HEK293 (cell line): Measurements from ENCODE around the gene ACOT7.
"Not testable (repeated sequence)": the region's sequence is repeated elsewhere in the genome, so short reads cannot be mapped to it uniquely, and the experiment has no call there.

Experiments used
- CTCF ChIA-PET: fragments of 350-600 bp; formaldehyde crosslinking; extraction: SDS; loops from one replicate; lab custom pipeline; 2021; ENCODE audit warnings: antibody characterized with exemption; lab: Yijun Ruan, JAX
- POLR2A ChIA-PET: fragments of 300-600 bp; formaldehyde crosslinking; extraction: SDS; loops from one replicate; lab custom pipeline; 2020; ENCODE audit warnings: antibody characterized with exemption, inconsistent platforms; lab: Yijun Ruan, JAX
- H3K27ac ChIP-seq: fragments of 200-500 bp; sonication (Bioruptor generic); 2 replicates; pipeline ENCODE4 v1.5.1; 2014; ENCODE audit warnings: low read depth, low read length, control low read depth, inconsistent platforms; ENCODE audit errors: extremely low read depth
- H3K36me3 ChIP-seq, 2 experiments: fragments of 200-500 bp in 1 of 2; sonication (Bioruptor generic) in 1 of 2; 1 replicate in 1 of 2; 2 replicates in 1 of 2; pipeline ENCODE4 v1.5.1; 2014 to 2017; ENCODE audit warnings: inconsistent platforms in 2 of 2, low read length in 2 of 2; ENCODE audit not compliant: control insufficient read depth in 2 of 2, insufficient read depth in 1 of 2
- H3K4me1 ChIP-seq: fragments of 200-500 bp; sonication (Bioruptor generic); 2 replicates; pipeline ENCODE4 v1.5.1; 2014; ENCODE audit warnings: mild to moderate bottlenecking, low read length, inconsistent platforms; ENCODE audit not compliant: control insufficient read depth, insufficient read depth
- H3K4me3 ChIP-seq: 2 replicates; pipeline ENCODE4 v1.5.1; 2011; ENCODE audit warnings: low read depth, mild to moderate bottlenecking, control low read depth, low read length, moderate library complexity
- H3K9me3 ChIP-seq: fragments of 200-500 bp; sonication (Bioruptor generic); 2 replicates; pipeline ENCODE4 v1.5.1; 2014; ENCODE audit warnings: low read depth, low read length, inconsistent platforms; ENCODE audit not compliant: control insufficient read depth, insufficient read depth
- EGR2 ChIP-seq: fragments of 450-650 bp; formaldehyde crosslinking; IDR thresholded peaks from 2 replicates; pipeline ENCODE4 v1.5.1; 2016; ENCODE audit warnings: low read depth, missing biosample characterization, missing genetic modification characterization
- GLIS1 ChIP-seq: fragments of 450-650 bp; formaldehyde crosslinking; IDR thresholded peaks from 2 replicates; pipeline ENCODE4 v1.5.1; 2016; ENCODE audit warnings: missing biosample characterization, missing genetic modification characterization
- GLIS2 ChIP-seq: fragments of 450-650 bp; formaldehyde crosslinking; IDR thresholded peaks from 2 replicates; pipeline ENCODE4 v1.5.1; 2016; ENCODE audit warnings: missing biosample characterization, missing genetic modification characterization
- ZFHX2 ChIP-seq: fragments of 450-650 bp; formaldehyde crosslinking; conservative IDR thresholded peaks from 2 replicates; pipeline ENCODE4 v1.5.1; 2016; ENCODE audit warnings: missing biosample characterization, missing genetic modification characterization
- ZIC2 ChIP-seq: fragments of 450-650 bp; formaldehyde crosslinking; IDR thresholded peaks from 2 replicates; pipeline ENCODE4 v1.5.1; 2016; ENCODE audit warnings: missing biosample characterization, missing genetic modification characterization
- ZNF138 ChIP-seq: fragments of 450-650 bp; formaldehyde crosslinking; IDR thresholded peaks from 2 replicates; pipeline ENCODE4 v1.5.1; 2016; ENCODE audit warnings: missing biosample characterization, missing genetic modification characterization, borderline replicate concordance
- ZNF335 ChIP-seq: fragments of 450-650 bp; formaldehyde crosslinking; conservative IDR thresholded peaks from 2 replicates; pipeline ENCODE4 v1.5.1; 2016; ENCODE audit warnings: missing biosample characterization, missing genetic modification characterization
- ZNF514 ChIP-seq: fragments of 450-650 bp; formaldehyde crosslinking; IDR thresholded peaks from 2 replicates; pipeline ENCODE4 v1.5.1; 2016; ENCODE audit warnings: missing biosample characterization, missing genetic modification characterization
- ZNF629 ChIP-seq: fragments of 450-650 bp; formaldehyde crosslinking; IDR thresholded peaks from 2 replicates; pipeline ENCODE4 v1.5.1; 2017; ENCODE audit warnings: missing biosample characterization, missing genetic modification characterization
- ZNF664 ChIP-seq: fragments of 450-650 bp; formaldehyde crosslinking; IDR thresholded peaks from 2 replicates; pipeline ENCODE4 v1.5.1; 2016; ENCODE audit warnings: missing biosample characterization, missing genetic modification characterization
- ZNF747 ChIP-seq: fragments of 450-650 bp; formaldehyde crosslinking; IDR thresholded peaks from 2 replicates; pipeline ENCODE4 v1.5.1; 2016; ENCODE audit warnings: missing biosample characterization, missing genetic modification characterization
- ZNF830 ChIP-seq: fragments of 450-650 bp; IDR thresholded peaks from 2 replicates; pipeline ENCODE4 v1.5.0; 2018; ENCODE audit warnings: missing biosample characterization, missing genetic modification characterization, low read depth, mild to moderate bottlenecking, moderate library complexity
- ZNF837 ChIP-seq: fragments of 450-650 bp; formaldehyde crosslinking; IDR thresholded peaks from 2 replicates; pipeline ENCODE4 v1.5.1; 2016; ENCODE audit warnings: missing biosample characterization, missing genetic modification characterization
- TF ChIP-seq, protein P1 (sequence below): fragments of 450-650 bp; formaldehyde crosslinking; IDR thresholded peaks from 2 replicates; pipeline ENCODE4 v1.5.1; 2016; ENCODE audit warnings: missing biosample characterization, missing genetic modification characterization

The ACOT7 gene

DNA sequence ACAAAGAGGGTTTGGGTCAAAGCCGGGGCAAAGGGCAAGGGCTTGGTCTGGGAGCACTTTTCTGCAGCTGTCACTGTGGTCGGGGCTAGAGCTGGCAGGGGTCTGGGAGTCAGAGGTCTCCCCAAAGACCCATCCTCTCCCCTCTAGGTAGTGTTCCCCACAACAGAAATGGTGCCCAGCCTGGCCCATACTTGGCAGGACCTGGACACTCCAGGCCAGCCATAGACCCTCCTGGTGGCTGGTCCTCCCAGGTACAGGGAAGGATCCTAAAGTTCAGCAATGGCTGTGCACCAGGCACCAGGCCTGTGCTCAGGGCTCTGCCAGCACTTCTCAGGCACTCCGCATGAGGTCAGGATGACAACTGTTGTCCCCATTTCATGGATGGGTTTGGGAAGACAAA lies 42.0 kb upstream of the ACOT7 start:
- H3K27ac ChIP-seq: no peak overlapping the region
- no peaks in the 10 kb centered on the region for H3K9me3 ChIP-seq
- H3K4me3 ChIP-seq: no peak overlapping the region
- ChIA-PET POLR2A (no interaction called here), CTCF (interaction anchor here (4.0 to 8.7 kb wide), 2 partner anchors 13 to 15 kb away, joined by 22 to 117 read pairs; partner anchors contain the start of gene HES2)
- no peaks in the 10 kb centered on the region for H3K36me3 ChIP-seq
- TF ChIP-seq ZNF138 (no peak), ZNF335 (tag by site-specific recombination) (no peak), ZNF837 (tag by site-specific recombination) (no peak), ZNF629 (no peak), ZNF830 (tag by site-specific recombination) (no peak)
- TF ChIP-seq, protein P1, sequence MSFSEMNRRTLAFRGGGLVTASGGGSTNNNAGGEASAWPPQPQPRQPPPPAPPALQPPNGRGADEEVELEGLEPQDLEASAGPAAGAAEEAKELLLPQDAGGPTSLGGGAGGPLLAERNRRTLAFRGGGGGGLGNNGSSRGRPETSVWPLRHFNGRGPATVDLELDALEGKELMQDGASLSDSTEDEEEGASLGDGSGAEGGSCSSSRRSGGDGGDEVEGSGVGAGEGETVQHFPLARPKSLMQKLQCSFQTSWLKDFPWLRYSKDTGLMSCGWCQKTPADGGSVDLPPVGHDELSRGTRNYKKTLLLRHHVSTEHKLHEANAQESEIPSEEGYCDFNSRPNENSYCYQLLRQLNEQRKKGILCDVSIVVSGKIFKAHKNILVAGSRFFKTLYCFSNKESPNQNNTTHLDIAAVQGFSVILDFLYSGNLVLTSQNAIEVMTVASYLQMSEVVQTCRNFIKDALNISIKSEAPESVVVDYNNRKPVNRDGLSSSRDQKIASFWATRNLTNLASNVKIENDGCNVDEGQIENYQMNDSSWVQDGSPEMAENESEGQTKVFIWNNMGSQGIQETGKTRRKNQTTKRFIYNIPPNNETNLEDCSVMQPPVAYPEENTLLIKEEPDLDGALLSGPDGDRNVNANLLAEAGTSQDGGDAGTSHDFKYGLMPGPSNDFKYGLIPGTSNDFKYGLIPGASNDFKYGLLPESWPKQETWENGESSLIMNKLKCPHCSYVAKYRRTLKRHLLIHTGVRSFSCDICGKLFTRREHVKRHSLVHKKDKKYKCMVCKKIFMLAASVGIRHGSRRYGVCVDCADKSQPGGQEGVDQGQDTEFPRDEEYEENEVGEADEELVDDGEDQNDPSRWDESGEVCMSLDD: no peak
- no peaks in the 10 kb centered on the region for H3K4me1 ChIP-seq

DNA sequence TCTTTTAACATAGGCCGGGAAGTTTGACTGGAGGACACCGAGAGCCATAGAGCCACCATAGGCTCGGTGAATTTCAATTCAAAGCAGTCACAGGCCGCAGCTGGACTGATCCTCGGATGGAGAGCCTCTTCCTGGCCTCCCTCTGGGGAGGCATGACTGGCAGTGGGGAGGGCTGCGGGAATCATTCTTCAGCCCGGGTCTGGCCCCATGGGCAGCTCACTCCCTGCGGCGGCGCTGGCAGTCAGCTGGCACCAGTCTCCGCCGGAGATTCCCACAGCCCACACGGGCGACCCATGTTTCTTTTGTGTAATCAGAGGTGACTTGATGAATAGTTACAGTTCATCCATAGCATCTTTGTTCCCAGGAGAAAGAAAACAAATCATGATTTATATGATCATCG lies 41.6 kb upstream of the ACOT7 start:
- ChIA-PET POLR2A (no interaction called here), CTCF (interaction anchor here (0.6 to 4.0 kb wide), 3 partner anchors 12 to 198 kb away, joined by 3 to 22 read pairs (median 5); no protein-coding TSS in a partner anchor)
- TF ChIP-seq ZNF747 (tag by site-specific recombination): no peak
- H3K4me1 ChIP-seq: no peaks in the 10 kb centered on the region
- H3K9me3 ChIP-seq: no peaks in the 10 kb centered on the region
- no peak overlapping the region for H3K27ac ChIP-seq
- no peaks in the 10 kb centered on the region for H3K36me3 ChIP-seq
- no peak overlapping the region for H3K4me3 ChIP-seq

DNA sequence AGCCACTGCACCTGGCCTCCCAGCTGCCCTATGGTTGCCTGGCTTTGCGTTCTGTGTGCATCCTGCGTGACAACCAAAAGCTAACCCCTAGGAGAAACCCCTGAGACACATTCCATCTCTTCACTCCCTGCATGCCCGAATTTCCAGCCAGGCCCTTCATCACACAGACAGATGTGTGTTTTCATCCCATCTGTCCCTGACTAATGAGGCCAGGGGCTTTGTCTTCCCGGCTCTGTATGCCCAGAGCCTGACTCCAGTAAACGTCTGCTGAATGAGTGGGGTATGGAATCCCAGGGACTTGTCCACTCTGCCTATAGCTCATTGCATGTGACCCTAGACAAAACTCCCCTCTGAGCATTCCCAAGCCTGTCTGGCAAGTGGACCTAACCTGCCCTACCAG lies 40.6 kb upstream of the ACOT7 start:
- ChIA-PET CTCF (interaction anchor here (0.6 to 4.0 kb wide), 4 partner anchors 11 to 284 kb away, joined by 3 to 22 read pairs (median 3); no protein-coding TSS in a partner anchor), POLR2A (no interaction called here)
- no peak for TF ChIP-seq ZNF514
- no peak overlapping the region for H3K27ac ChIP-seq
- no peaks in the 10 kb centered on the region for H3K36me3 ChIP-seq
- no peak overlapping the region for H3K4me3 ChIP-seq
- H3K9me3 ChIP-seq: no peaks in the 10 kb centered on the region
- H3K4me1 ChIP-seq: no peaks in the 10 kb centered on the region

DNA sequence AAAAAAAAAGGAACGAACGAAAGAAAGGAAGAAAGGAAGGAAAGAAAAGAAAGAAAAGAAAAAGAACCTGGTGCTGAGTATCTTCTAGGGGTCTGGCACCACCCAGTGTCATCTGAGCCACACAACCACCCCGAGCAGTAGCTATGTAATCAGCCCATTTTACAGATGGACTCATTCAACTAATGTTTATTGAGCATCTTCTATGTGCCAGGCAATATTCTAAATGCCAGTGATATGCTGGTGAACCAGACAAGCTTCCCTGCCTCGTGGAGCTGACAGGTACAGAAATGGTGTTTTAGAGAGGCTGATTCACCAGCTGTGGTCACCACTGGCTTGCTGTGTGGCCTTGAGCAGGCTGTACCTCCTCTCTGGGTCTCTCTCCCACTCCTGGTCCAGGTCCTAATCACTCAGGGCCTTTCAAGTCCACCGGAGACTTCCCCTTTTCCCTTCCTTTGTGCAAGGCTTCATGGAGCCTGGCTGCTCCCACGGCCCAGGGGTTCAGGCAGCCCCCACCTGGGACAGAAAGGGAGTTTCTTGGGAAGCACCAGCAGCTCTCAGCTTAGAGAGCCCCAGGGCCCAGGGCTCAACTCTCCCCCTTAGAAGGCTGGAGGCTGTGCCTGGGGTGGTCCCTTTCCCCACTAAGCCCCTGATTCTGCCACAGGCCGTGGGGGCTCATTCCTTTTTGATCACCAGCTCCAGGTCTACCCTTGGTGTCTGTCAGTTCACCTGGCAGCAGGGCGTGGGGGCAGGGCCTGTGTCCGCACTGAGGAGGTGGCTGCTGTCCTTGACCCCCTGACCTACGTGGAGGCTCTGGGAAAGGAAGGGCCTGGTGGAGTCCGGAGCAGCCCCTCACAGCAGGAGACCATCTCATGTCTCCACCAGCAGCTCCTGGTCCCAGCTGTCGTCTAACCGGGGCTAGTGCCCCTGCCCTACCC lies 38.3 kb upstream of the ACOT7 start:
- H3K9me3 ChIP-seq, H3K36me3 ChIP-seq, H3K27ac ChIP-seq, H3K4me3 ChIP-seq, H3K4me1 ChIP-seq: not testable (repeated sequence)
- ChIA-PET POLR2A (interaction anchor here (0.7 kb wide), 2 partner anchors 8 to 55 kb away, joined by 8 read pairs; no protein-coding TSS in a partner anchor), CTCF (interaction anchor here (0.6 to 4.0 kb wide), 4 partner anchors 9 to 81 kb away, joined by 3 to 22 read pairs (median 4); no protein-coding TSS in a partner anchor)
- TF ChIP-seq ZNF664 (tag by site-specific recombination): peak; percentile 98

DNA sequence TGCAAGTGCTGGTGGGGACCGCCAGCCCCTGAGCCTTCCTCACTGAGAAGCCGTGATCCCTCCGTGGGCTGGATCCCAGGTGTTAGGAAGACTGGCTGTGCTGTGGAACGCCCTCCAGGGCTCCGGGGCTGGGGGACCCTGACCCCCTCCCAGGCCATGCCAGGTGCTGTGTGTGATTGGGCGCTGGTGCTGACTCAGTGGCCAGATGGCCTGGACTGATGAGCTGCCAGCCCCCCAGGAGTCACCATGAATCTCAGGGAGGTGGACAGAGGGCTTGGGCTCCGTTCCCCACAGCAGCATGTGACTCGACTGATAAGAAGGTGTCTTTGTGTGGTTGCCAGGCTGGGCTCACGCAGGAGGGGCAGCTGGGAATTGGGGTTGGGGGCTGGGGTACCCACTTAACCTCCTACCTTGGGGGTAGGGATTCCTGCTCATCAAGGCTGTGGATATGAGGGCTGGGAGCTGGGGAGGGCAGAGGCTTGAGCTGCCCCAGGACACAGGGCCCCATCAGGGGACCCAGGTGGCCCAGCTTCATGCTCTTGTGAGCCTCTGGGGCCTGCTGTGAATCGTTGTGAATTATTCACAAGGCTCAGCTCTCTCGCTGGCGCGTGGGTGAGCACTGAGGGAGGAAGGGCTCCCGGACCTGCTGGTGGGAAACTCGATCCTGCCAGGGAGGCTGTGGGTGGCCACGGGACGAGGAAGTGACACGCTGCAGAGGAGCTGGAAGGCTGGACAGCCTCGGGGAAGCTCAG lies 36.3 kb upstream of the ACOT7 start:
- TF ChIP-seq GLIS2 (tag by site-specific recombination) (peak; percentile 17; the same call in 1 of the 2 replicates), EGR2 (tag by site-specific recombination) (peak; percentile 91), ZFHX2 (tag by site-specific recombination) (peak; percentile 90), ZIC2 (tag by site-specific recombination) (peak; percentile 86), GLIS1 (tag by site-specific recombination) (peak; percentile 73)
- H3K9me3 ChIP-seq, H3K27ac ChIP-seq, H3K36me3 ChIP-seq, H3K4me3 ChIP-seq, POLR2A ChIA-PET, H3K4me1 ChIP-seq: not testable (repeated sequence)
- CTCF ChIA-PET: interaction anchor here (0.9 to 2.1 kb wide), 2 partner anchors 16 to 183 kb away, joined by 3 to 5 read pairs; no protein-coding TSS in a partner anchor

DNA sequence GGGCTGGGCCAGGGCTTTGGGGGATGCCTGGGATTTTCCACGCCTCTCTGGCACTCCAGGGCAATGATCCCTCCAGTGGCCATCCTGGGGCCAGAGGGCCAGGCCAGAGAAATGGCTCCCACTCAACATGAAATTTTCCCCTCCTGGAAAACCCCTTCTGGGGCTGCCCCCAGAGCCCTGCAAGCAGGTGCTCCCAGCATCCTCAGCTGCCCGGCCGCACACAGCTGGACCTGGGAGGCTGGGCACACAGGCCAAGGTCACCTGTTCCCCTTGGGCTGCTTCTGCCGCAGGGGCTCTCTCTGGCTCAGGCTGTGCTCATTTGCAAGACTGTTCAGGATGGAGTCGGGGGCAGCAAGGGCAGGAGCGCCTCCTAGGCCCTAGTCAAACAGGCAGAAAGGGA lies 34.9 kb upstream of the ACOT7 start:
- H3K4me3 ChIP-seq, H3K27ac ChIP-seq, H3K36me3 ChIP-seq, H3K9me3 ChIP-seq, POLR2A ChIA-PET, H3K4me1 ChIP-seq: not testable (repeated sequence)
- CTCF ChIA-PET: interaction anchor here (0.6 to 1.9 kb wide), 3 partner anchors 9 to 42 kb away, joined by 3 to 9 read pairs (median 4); no protein-coding TSS in a partner anchor
